DND-41 (cell line): ENCODE measurements around the gene HOMER1.

Experiments used
- ATAC-seq: fragments of 200-7000 bp; cut with Tn5 transposase; 3 replicates; pipeline ENCODE4 v1.9.1; 2021; ENCODE audit warnings: low read depth; ENCODE audit not compliant: insufficient read depth
- DNase-seq: peaks from one replicate; pipeline ENCODE4 v3.0.0-alpha.2; 2020
- H2AFZ ChIP-seq: 2 replicates; pipeline ENCODE4 v1.6.0; 2012; ENCODE audit warnings: low read depth, low read length
- H3K27ac ChIP-seq: 2 replicates; pipeline ENCODE4 v1.5.1; 2012; ENCODE audit warnings: low read length, inconsistent platforms
- H3K27me3 ChIP-seq: fragments of 200-600 bp; sonication (generic); 2 replicates; pipeline ENCODE4 v1.6.0; 2012; ENCODE audit warnings: low read length, mild to moderate bottlenecking, inconsistent platforms; ENCODE audit not compliant: insufficient read depth, poor library complexity
- H3K36me3 ChIP-seq: 2 replicates; pipeline ENCODE4 v1.5.1; 2012; ENCODE audit warnings: low read length, inconsistent platforms; ENCODE audit not compliant: insufficient read depth
- H3K4me1 ChIP-seq: 2 replicates; pipeline ENCODE4 v1.5.1; 2012; ENCODE audit warnings: mild to moderate bottlenecking, low read length; ENCODE audit not compliant: insufficient read depth
- H3K4me2 ChIP-seq: 2 replicates; pipeline ENCODE4 v1.6.0; 2012; ENCODE audit warnings: mild to moderate bottlenecking, moderate library complexity, low read length, inconsistent platforms; ENCODE audit not compliant: insufficient read depth
- H3K4me3 ChIP-seq, 2 experiments: fragments of 200-600 bp in 1 of 2; shearing (Covaris generic) in 1 of 2; 2 replicates each; pipeline ENCODE4 v1.5.1; 2012 to 2016; ENCODE audit warnings: inconsistent platforms in 2 of 2, low read length in 2 of 2, mild to moderate bottlenecking in 2 of 2, low read depth in 1 of 2, moderate library complexity in 1 of 2
- H3K79me2 ChIP-seq: 2 replicates; pipeline ENCODE4 v1.6.0; 2012; ENCODE audit warnings: low read length, inconsistent platforms; ENCODE audit not compliant: insufficient read depth
- H3K9ac ChIP-seq: 2 replicates; pipeline ENCODE4 v1.6.0; 2012; ENCODE audit warnings: low read depth, mild to moderate bottlenecking, inconsistent platforms, low read length, moderate library complexity
- H3K9me3 ChIP-seq: 2 replicates; pipeline ENCODE4 v1.5.1; 2012; ENCODE audit warnings: low read length, moderate library complexity, mild to moderate bottlenecking, inconsistent platforms; ENCODE audit not compliant: insufficient read depth, severe bottlenecking
- H4K20me1 ChIP-seq: 2 replicates; pipeline ENCODE4 v1.6.0; 2012; ENCODE audit warnings: low read length; ENCODE audit not compliant: insufficient read depth
- CTCF ChIP-seq: IDR thresholded peaks from 2 replicates; pipeline ENCODE4 v1.5.1; 2012; ENCODE audit warnings: borderline replicate concordance, low read length, moderate library complexity, mild to moderate bottlenecking; ENCODE audit not compliant: poor library complexity, severe bottlenecking; ENCODE audit errors: extremely low read depth
- EZH2 ChIP-seq: IDR thresholded peaks from 3 replicates; pipeline ENCODE4 v1.6.1; 2012; ENCODE audit warnings: borderline replicate concordance, low read depth, mild to moderate bottlenecking, moderate library complexity, low read length, inconsistent platforms; ENCODE audit not compliant: severe bottlenecking

The HOMER1 gene

DNA sequence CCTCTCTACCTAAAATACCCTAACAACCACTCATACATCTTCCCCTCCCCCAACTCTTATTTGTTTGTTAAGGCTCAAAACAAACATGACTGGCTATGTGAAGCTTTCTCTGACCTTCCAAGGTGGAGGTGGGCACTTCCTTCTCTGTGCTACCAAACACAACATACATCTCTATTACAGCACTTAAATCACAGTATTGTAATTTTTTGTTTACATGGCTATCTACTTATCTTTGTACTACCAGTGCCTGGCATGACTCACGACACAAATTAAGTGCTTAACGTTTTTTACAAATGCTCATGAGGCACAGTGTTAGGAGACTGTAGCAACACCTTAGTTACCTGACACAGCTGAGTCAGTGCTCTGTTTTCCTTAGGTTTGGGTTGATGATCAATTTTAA is 18.6 kb downstream of the HOMER1 start:
- H3K27ac ChIP-seq = no peak overlapping the region
- DNase-seq = no peak
- no peak overlapping the region for H3K9ac ChIP-seq
- H3K9me3 ChIP-seq = no peaks in the 10 kb centered on the region
- no peaks in the 10 kb centered on the region for H3K4me1 ChIP-seq
- H3K36me3 ChIP-seq = no peaks in the 10 kb centered on the region
- H3K4me3 ChIP-seq = no peak overlapping the region
- H4K20me1 ChIP-seq = no peaks in the 10 kb centered on the region
- no peaks in the 10 kb centered on the region; the same call in 1 of the 2 replicates for H3K79me2 ChIP-seq
- ATAC-seq = no peak
- TF ChIP-seq EZH2 (no peak), CTCF (no peak)
- no peak overlapping the region for H2AFZ ChIP-seq
- H3K4me2 ChIP-seq = no peak overlapping the region
- H3K27me3 ChIP-seq = no peaks in the 10 kb centered on the region

DNA sequence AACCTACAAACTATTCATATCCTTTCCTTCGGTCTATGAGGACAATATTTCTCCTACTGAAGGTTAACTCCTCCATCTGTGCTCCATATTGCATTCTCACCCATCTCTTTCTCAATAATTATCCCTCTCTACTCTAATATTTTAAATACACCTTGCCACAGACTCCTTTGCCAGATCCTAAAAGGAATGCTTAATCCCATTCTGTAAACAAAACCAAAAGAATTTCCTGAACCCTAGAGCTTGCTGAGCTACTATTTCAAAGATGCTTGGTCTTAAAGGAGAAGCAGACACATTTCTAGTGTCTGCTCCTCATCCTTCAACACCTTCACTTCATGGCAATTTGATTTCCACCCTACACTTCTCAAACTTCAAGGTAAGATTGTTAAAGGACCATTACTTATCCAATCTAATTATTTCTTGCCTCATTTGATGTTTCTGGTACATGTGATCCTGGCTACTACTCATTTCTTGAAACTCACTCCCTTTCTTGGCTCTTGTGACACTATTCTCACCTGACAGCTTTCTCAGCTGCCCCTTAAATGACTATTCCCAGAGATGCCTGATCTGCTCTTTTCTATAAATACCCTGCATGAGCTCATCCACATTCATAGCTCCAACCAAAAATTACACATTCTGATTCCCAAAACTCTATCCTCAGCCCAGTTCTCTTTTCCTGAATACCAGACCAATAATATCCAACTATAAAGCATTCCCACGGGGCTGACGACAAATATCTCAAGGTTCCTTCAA is 20.2 kb downstream of the HOMER1 start:
- Histone ChIP-seq H3K9ac (no peak overlapping the region), H4K20me1 (no peaks in the 10 kb centered on the region), H3K79me2 (no peaks in the 10 kb centered on the region; the same call in 1 of the 2 replicates), H3K4me1 (no peaks in the 10 kb centered on the region), H3K4me3 (no peak overlapping the region), H3K4me2 (no peak overlapping the region), H3K9me3 (no peaks in the 10 kb centered on the region), H2AFZ (no peak overlapping the region), H3K27me3 (no peaks in the 10 kb centered on the region), H3K36me3 (no peaks in the 10 kb centered on the region), H3K27ac (no peak overlapping the region)
- ATAC-seq (no peak), DNase-seq (no peak)
- TF ChIP-seq CTCF (no peak), EZH2 (no peak)

- H3K79me2 ChIP-seq = no peaks in the 10 kb centered on the region; the same call in 1 of the 2 replicates
- no peaks in the 10 kb centered on the region for H3K36me3 ChIP-seq
- H3K4me3 ChIP-seq = no peak overlapping the region
- H3K27me3 ChIP-seq = no peaks in the 10 kb centered on the region
- DNase-seq = no peak
- no peak overlapping the region for H2AFZ ChIP-seq
- H3K9me3 ChIP-seq = no peaks in the 10 kb centered on the region
- H3K9ac ChIP-seq = no peak overlapping the region
- ATAC-seq = no peak
- H3K27ac ChIP-seq = no peak overlapping the region
- TF ChIP-seq EZH2 = no peak
- TF ChIP-seq CTCF = no peak
- no peaks in the 10 kb centered on the region for H4K20me1 ChIP-seq
- no peak overlapping the region for H3K4me2 ChIP-seq
- no peaks in the 10 kb centered on the region for H3K4me1 ChIP-seq
These were observed 22.1 kb downstream of the HOMER1 start for GRCh38 chr5:79491690-79492317.
